DMS114 treated with DMSO at 0.1 percent for 48 hours (cell line): ENCODE data around the gene INTS6L.
A peak's percentile ranks its signal among the peaks of the same experiment; 100 is the strongest.
"Not testable (repeated sequence)": the region's sequence is repeated elsewhere in the genome, so short reads cannot be mapped to it uniquely, and the experiment has no call there.

Experiments used
- DNase-seq: peaks from one replicate; lab custom pipeline; 2025; ENCODE audit not compliant: unreplicated experiment; lab: John Stamatoyannopoulos, UW

Gene INTS6L

DNA sequence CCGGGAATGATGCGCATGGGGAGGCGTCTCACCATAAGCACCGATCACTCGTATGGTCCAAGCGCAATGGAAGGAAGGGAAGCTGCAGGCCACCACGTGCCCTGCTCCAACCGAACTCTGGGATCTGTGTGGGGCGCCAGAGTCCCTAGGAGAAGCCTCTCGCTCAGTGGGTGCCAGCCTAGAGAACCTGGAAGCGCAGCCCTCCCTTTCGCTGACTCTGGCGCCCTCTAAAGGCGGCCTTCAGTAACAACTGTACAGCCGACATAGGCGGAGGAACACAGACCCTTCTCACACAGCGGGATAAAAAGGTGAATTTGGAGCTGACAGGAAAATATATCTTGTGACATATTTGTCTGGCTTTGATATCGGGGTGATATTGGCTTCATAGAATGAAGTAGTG is 76.0 kb downstream of the INTS6L start:
- DNase-seq = peak; percentile 4

DNA sequence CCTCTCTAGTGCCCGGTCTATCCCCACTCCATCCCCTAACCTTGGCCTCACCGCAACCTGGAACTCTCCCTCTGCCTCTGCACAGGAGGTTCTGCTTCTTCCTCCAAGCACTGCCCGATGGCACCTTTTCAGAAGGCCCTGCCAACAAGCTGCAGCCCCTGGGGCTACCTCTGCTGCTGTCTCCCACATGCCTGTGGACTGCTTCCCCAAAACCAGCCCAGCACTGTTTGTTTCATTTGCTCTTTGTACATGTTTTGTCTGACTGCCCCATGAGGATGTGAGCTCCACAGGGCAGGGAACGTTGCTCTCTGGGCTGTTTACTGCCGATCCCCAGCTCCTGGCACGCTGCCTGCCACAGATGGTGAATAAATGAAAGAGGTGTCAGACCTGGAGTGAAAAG is 85.4 kb downstream of the INTS6L start:
- DNase-seq = no peak

DNA sequence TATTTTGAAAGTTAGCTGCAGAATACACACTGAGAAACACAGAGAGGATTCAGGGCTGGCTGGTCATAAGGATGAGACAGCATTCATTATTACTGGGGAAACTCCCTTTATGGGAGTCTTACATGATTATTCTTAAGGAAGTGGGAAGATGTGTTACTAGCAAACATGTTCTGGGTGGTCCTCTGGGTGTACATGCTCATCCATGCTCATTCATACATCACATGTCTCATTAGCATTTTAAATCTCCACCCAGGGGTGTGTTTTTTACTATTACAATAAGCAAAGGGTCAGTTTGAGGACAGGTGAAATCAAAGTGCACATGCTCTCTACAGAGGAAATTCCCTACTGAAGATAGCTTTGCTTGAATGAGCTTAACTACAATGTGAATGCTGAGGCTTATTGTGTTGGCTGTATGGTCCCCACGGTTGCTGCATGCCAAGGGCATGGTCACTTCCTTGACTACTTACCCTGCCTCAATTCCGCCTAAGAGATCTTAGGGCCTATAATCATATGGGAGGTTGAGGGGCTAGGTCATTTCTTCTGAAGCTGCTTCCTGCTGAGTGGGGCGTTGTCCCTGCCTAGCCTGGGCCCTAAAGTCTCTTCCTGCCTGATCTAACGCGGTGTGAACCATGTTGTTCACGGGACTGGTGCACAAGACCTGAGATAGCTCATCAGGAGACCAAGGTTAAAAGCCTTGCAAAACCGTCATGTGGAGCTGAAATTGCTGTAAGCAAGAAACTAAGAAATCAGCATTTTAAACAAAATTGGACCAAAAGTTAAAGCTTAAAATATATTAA is 104.1 kb downstream of the INTS6L start:
- DNase-seq = not testable (repeated sequence)

- no peak for DNase-seq
These were observed 105.5 kb downstream of the INTS6L start for GRCh38 chrX:135625995-135626394.

GRCh38 chrX:135629342-135629741 is 108.9 kb downstream of the INTS6L start:
- no peak for DNase-seq
